PC-9 (cell line): Measurements from ENCODE around the gene MICA.

Experiments used
- CTCF ChIP-seq: fragments of 200-600 bp; sonication (generic); conservative IDR thresholded peaks from 2 replicates; pipeline ENCODE4 v1.6.1; 2017; ENCODE audit warnings: mixed run types, antibody characterized with exemption, mild to moderate bottlenecking, moderate library complexity
- EZH2 ChIP-seq: fragments of 200-600 bp; sonication (generic); IDR thresholded peaks from 2 replicates; pipeline ENCODE4 v1.8.0; 2017; ENCODE audit warnings: antibody characterized with exemption, low read depth

GRCh38 chr6:31381666-31382065 lies 21.7 kb upstream of the MICA start:
- no peak for TF ChIP-seq CTCF
- no peak for TF ChIP-seq EZH2
